Measurements from ENCODE around the gene IFT81. TPM values are rescaled to one million over a fixed set of nuclear protein-coding genes. Genes with fewer than 3 reads are reported as not detected.
"Not testable (repeated sequence)": the region's sequence is repeated elsewhere in the genome, so short reads cannot be mapped to it uniquely, and the experiment has no call there.

The IFT81 gene
- total RNA-seq, 1 donor from 2014 or later, result 25.5 TPM

DNA sequence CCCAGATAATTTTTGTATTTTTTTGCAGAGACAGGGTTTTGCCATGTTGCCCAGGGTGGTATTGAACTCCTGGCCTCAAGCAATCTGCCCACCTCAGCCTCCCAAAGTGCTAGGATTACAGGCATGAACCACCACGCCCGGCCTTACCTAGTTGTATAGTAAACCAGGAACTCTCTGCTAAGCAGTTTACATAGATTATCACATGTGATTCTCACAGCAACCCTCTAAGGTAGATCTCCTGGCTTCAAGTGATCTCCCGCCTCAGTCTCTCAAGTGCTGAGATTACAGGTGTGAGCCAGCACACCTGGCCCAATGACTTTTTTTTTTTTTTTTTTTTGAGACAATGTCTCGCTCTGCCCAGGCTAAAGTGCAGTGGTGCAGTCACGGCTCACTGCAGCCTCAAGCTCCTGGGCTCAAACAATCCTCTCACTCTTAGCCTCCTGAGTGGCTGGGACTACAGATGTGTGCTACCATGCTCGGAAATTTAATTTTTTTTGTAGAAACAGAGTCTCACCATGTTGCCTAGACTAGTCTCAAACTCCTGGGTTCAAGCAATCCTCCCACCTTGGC, 130.9 kb downstream of the IFT81 start:
- Mint-ChIP-seq H3K27ac (no peak overlapping the region), H3K4me3 (no peak overlapping the region), H3K9me3 (no peaks in the 10 kb centered on the region), H3K27me3 (ENCODE audit: low read depth) (no peaks in the 10 kb centered on the region), H3K4me1 (peaks cover 17% of the 10 kb centered on the region), H3K36me3 (no peaks in the 10 kb centered on the region)
- DNase-seq (ENCODE audit: low spot score in 2 of 2, unreplicated experiment in 2 of 2), result no peak
- TF ChIP-seq, protein P1, sequence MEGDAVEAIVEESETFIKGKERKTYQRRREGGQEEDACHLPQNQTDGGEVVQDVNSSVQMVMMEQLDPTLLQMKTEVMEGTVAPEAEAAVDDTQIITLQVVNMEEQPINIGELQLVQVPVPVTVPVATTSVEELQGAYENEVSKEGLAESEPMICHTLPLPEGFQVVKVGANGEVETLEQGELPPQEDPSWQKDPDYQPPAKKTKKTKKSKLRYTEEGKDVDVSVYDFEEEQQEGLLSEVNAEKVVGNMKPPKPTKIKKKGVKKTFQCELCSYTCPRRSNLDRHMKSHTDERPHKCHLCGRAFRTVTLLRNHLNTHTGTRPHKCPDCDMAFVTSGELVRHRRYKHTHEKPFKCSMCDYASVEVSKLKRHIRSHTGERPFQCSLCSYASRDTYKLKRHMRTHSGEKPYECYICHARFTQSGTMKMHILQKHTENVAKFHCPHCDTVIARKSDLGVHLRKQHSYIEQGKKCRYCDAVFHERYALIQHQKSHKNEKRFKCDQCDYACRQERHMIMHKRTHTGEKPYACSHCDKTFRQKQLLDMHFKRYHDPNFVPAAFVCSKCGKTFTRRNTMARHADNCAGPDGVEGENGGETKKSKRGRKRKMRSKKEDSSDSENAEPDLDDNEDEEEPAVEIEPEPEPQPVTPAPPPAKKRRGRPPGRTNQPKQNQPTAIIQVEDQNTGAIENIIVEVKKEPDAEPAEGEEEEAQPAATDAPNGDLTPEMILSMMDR (IDR thresholded peaks at IDR 0.05; ENCODE audit: unreplicated experiment), result no peak

DNA sequence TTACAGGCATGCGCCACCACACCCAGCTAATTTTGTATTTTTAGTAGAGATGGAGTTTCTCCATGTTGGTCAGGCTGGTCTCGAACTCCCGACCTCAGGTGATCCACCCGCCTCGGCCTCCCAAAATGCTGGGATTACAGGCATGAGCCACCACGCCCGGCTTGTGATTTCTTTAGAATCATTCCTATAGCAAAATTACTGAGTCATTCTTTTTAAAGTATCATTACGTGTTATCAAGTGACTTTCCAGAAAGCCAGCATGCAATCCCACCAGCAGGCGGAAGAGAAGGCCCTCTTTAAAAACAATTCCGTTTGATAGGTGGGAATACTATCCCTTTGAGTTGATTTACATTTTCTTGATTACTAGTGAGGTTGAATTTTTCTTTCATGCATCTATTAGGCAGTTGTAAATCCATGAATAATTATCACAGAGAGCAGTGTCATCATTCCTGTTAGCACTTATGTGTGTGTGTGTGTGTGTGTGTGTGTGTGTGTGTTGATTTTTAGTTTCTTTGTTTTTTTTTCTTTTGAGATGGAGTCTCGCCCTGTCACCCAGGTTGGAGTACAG, 131.8 kb downstream of the IFT81 start:
- H3K9me3 Mint-ChIP-seq; H3K36me3 Mint-ChIP-seq; DNase-seq (ENCODE audit: low spot score in 2 of 2, unreplicated experiment in 2 of 2); H3K27ac Mint-ChIP-seq; H3K27me3 Mint-ChIP-seq (ENCODE audit: low read depth); H3K4me3 Mint-ChIP-seq: not testable (repeated sequence)
- peaks cover 10% of the 10 kb centered on the region for H3K4me1 Mint-ChIP-seq

DNA sequence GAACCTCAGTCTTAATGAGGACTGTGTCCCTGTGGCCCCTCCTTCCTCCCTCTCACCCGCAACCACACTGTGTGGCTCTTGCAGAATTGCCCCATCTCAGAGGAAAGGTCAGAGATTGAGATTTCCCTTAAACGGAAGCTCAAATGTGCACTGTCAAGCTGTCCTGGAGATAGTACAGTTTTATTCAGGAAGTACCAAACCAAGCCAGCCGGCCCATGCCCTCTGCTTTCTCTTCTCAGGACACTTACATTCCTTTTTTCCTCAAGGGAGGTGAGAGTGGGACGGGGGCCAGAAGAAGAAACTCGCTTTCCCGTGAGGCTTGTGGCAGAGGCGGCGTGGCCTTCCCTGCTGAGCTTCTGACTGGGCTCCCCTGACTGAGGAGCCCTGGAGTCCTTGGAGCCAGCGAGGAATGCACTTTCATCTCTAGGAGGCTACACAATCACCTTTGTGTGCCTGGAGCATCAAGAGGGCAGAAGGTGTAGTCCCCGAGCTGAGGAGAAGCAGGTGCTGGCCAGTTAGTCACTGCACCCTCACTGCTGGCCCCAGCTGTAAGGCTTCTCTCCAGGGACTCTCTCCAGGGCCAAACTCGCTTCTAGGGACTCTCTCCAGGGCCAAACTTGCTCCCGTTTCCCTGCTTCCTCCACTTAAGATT, 132.7 kb downstream of the IFT81 start:
- Mint-ChIP-seq H3K27me3 (ENCODE audit: low read depth) (no peaks in the 10 kb centered on the region), H3K4me1 (peaks cover 9% of the 10 kb centered on the region), H3K27ac (no peak overlapping the region), H3K36me3 (no peaks in the 10 kb centered on the region), H3K4me3 (no peak overlapping the region), H3K9me3 (no peaks in the 10 kb centered on the region)
- DNase-seq (ENCODE audit: low spot score in 2 of 2, unreplicated experiment in 2 of 2), result no peak
- TF ChIP-seq, protein P1 (IDR thresholded peaks at IDR 0.05; ENCODE audit: unreplicated experiment), result no peak

DNA sequence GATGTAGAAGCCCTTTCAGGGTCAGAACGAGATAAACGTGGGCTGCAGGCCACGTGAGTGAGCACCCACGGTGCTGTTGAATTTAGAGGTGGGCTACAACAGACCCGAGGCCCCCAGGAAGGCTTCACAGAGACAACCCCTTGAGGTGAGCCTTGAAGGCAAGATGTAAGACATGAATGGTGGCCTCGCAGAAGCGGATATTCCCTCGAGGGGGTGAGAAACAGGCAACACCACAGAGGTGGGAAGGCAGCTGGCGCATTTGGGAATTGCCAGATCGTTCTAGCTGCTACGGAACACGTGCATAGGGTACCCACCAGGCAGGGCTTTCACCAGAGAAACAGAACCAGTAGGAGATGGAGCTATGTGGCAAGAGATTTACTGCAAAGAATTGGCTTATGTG, 134.3 kb downstream of the IFT81 start:
- Mint-ChIP-seq H3K4me3 (no peak overlapping the region), H3K4me1 (peaks cover 11% of the 10 kb centered on the region), H3K27me3 (ENCODE audit: low read depth) (no peaks in the 10 kb centered on the region), H3K36me3 (no peaks in the 10 kb centered on the region), H3K27ac (no peak overlapping the region), H3K9me3 (no peaks in the 10 kb centered on the region)
- TF ChIP-seq, protein P1 (IDR thresholded peaks at IDR 0.05; ENCODE audit: unreplicated experiment), result no peak
- no peak for DNase-seq (ENCODE audit: low spot score in 2 of 2, unreplicated experiment in 2 of 2)

DNA sequence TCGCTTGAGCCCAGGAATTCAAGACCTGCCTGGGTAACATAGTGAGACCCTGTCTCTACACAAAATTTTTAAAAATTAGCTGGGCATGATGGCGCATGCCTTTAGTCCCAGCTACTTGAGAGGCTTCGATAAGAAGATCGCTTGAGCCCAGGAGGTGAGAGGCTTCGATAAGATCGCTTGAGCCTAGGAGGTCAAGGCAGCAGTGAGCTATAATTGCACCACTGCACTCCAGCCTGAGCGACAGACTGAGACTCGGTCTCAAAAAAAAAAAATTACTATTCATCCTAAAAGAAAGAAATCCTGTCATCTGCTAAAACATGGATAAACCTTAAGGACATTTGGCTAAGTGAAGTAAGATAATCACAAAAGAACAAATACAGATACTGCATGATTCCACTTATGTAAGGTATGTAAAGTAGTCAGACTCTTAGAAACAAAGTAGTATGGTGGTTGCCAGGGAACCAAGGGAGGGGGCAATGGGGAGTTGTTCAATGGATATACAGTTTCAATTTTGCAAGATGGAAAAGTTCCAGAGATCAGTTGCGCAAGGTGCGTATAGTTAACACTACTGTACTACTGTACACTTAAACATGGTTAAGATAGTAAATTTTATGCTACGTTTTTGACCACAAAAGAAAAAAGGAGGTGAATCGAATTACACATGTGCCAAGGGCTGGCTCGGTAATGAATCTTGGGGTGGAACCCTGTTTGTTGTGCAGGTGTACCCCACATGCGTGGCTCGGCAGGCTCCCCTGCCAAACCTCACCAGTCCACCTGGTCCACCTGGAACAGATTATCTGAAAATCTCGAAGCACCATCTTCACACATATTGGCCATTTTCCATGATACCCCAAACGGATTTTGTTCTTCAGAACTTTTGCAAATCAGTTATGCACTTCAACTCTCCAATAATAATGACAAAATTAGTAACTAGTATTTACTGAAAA, 138.6 kb downstream of the IFT81 start:
- Mint-ChIP-seq H3K9me3 (no peaks in the 10 kb centered on the region), H3K4me3 (no peak overlapping the region), H3K27me3 (ENCODE audit: low read depth) (no peaks in the 10 kb centered on the region), H3K36me3 (no peaks in the 10 kb centered on the region), H3K4me1 (peaks cover 29% of the 10 kb centered on the region), H3K27ac (no peak overlapping the region)
- DNase-seq (ENCODE audit: low spot score in 2 of 2, unreplicated experiment in 2 of 2), result no peak
- TF ChIP-seq, protein P1 (IDR thresholded peaks at IDR 0.05; ENCODE audit: unreplicated experiment), result no peak
